Measurements from ENCODE around the gene VEZF1. TPM values are rescaled to one million over a fixed set of nuclear protein-coding genes. Genes with fewer than 3 reads are reported as not detected.

Gene VEZF1
- total RNA-seq, 1 donor from 2014 or later: 50.9 TPM

DNA sequence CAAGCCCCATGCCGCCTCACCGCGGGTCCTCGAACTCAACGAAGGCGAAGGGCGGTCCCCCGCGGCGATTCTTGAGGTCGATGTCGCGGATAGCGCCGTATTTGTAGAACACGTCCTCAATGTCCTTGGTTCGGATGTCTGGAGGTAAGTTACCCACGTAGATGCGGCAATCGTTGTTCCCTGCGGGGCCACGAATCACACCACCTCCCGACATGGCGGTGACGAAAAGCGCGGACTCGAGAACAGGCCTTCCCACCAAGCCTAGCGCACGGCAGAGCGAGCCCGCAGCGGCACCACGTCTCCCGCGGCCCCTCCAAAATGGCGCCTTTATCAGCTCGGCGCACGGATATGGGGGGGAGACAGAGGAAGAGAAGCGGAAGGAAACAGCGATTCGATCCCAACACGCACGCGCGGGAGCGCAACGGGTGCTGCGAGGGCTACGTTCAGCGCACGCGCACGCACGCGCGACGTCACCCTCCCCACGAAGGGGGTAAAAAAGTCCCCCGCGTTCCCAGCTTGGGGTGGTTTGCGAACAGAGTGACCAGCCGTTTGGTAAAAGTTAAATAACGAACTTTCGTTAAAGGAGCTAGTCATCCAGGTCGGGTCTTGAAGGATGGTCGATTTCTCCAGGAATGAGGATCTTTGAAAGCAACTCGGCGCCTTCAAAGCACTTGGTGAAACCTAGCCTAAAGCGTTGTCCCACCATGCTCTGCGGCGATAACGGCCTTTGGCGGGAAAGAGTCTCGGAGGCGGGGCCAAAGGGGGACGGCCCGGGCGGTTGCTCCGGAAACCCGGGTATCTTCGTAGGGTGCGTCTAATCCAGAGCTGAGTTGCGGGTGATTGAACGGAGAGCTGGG, 19.1 kb upstream of the VEZF1 start, which contains the start of gene SRSF1:
Gene SRSF1 (minus strand): TSS at position 323 of the 857 bp plus-strand sequence. CDS start 109 bp downstream, at position 214.
- Histone ChIP-seq H3K27me3 (ENCODE audit: insufficient read depth, low read length) (no peaks in the 10 kb centered on the region), H3K27ac (ENCODE audit: low read depth, low read length) (peak within 1 kb of the TSS; percentile 99), H3K4me1 (ENCODE audit: insufficient read depth, low read length) (peaks cover 27% of the 10 kb centered on the region), H3K4me2 (ENCODE audit: low read length) (peak within 1 kb of the TSS; percentile 93), H3K4me3 (ENCODE audit: insufficient read depth, low read depth, low read length) (peak within 1 kb of the TSS; percentile 100), H3K9me3 (ENCODE audit: insufficient read depth, low read depth, low read length) (no peaks in the 10 kb centered on the region), H3K36me3 (ENCODE audit: insufficient read depth, low read length) (peaks cover 31% of the 10 kb centered on the region), H2AFZ (ENCODE audit: low read depth, low read length) (peak within 1 kb of the TSS; percentile 93), H4K20me1 (ENCODE audit: insufficient read depth, low read length) (peaks cover 44% of the 10 kb centered on the region), H3K79me2 (ENCODE audit: insufficient read depth, low read length) (peaks cover 53% of the 10 kb centered on the region), H3K9ac (ENCODE audit: low read length) (peak within 1 kb of the TSS; percentile 100)
- Mint-ChIP-seq H3K27me3 (ENCODE audit: low read depth, unreplicated experiment) (no peaks in the 10 kb centered on the region), H3K36me3 (ENCODE audit: low read depth, unreplicated experiment) (peaks cover 19% of the 10 kb centered on the region), H3K9me3 (ENCODE audit: unreplicated experiment) (no peaks in the 10 kb centered on the region), H3K4me3 (ENCODE audit: unreplicated experiment) (peak within 1 kb of the TSS; percentile 100), H3K27ac (ENCODE audit: unreplicated experiment) (peak within 1 kb of the TSS; percentile 99), H3K4me1 (ENCODE audit: low read depth, unreplicated experiment) (peaks cover 25% of the 10 kb centered on the region)
- no peak for TF ChIP-seq EZH2 (IDR thresholded peaks at IDR 0.05; ENCODE audit: insufficient read depth, low read length)
- TF ChIP-seq, protein P1, sequence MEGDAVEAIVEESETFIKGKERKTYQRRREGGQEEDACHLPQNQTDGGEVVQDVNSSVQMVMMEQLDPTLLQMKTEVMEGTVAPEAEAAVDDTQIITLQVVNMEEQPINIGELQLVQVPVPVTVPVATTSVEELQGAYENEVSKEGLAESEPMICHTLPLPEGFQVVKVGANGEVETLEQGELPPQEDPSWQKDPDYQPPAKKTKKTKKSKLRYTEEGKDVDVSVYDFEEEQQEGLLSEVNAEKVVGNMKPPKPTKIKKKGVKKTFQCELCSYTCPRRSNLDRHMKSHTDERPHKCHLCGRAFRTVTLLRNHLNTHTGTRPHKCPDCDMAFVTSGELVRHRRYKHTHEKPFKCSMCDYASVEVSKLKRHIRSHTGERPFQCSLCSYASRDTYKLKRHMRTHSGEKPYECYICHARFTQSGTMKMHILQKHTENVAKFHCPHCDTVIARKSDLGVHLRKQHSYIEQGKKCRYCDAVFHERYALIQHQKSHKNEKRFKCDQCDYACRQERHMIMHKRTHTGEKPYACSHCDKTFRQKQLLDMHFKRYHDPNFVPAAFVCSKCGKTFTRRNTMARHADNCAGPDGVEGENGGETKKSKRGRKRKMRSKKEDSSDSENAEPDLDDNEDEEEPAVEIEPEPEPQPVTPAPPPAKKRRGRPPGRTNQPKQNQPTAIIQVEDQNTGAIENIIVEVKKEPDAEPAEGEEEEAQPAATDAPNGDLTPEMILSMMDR (IDR thresholded peaks at IDR 0.05; ENCODE audit: insufficient read depth, low read depth, low read length): no peak
- FAIRE-seq: no peak
- peak; percentile 96 for DNase-seq (ENCODE audit: low read depth)

DNA sequence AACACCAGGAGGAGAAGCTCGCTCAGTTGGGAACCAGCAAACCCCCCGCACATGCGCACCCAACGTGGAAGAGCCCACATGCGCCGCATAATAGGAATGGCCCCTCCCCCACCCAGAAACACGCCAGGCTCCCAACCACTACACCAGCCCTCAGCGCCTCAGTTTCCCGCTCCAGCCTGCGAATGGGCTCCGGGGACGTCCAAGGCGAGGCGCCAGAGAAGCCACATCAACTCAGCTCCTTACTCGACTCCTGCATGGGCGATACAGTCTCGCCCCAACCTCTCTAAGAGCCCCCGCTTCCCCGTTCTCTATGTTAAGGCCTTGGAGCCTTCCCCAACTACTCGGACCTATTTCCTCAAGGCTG, 18.5 kb upstream of the VEZF1 start:
- Histone ChIP-seq H3K9me3 (ENCODE audit: insufficient read depth, low read depth, low read length) (no peaks in the 10 kb centered on the region), H3K27me3 (ENCODE audit: insufficient read depth, low read length) (no peaks in the 10 kb centered on the region), H2AFZ (ENCODE audit: low read depth, low read length) (peak overlapping the region; percentile 93), H3K79me2 (ENCODE audit: insufficient read depth, low read length) (peaks cover 59% of the 10 kb centered on the region), H4K20me1 (ENCODE audit: insufficient read depth, low read length) (peaks cover 49% of the 10 kb centered on the region), H3K4me3 (ENCODE audit: insufficient read depth, low read depth, low read length) (peak overlapping the region; percentile 100), H3K36me3 (ENCODE audit: insufficient read depth, low read length) (peaks cover 34% of the 10 kb centered on the region), H3K4me1 (ENCODE audit: insufficient read depth, low read length) (peaks cover 27% of the 10 kb centered on the region), H3K4me2 (ENCODE audit: low read length) (peak overlapping the region; percentile 93), H3K27ac (ENCODE audit: low read depth, low read length) (peak overlapping the region; percentile 99), H3K9ac (ENCODE audit: low read length) (peak overlapping the region; percentile 100)
- Mint-ChIP-seq H3K9me3 (ENCODE audit: unreplicated experiment) (no peaks in the 10 kb centered on the region), H3K4me3 (ENCODE audit: unreplicated experiment) (peak overlapping the region; percentile 100), H3K27ac (ENCODE audit: unreplicated experiment) (peak overlapping the region; percentile 99), H3K27me3 (ENCODE audit: low read depth, unreplicated experiment) (no peaks in the 10 kb centered on the region), H3K4me1 (ENCODE audit: low read depth, unreplicated experiment) (peaks cover 29% of the 10 kb centered on the region), H3K36me3 (ENCODE audit: low read depth, unreplicated experiment) (peaks cover 19% of the 10 kb centered on the region)
- FAIRE-seq (no peak), DNase-seq (ENCODE audit: low read depth) (peak; percentile 57)
- TF ChIP-seq, protein P1 (IDR thresholded peaks at IDR 0.05; ENCODE audit: insufficient read depth, low read depth, low read length): no peak
- TF ChIP-seq EZH2 (IDR thresholded peaks at IDR 0.05; ENCODE audit: insufficient read depth, low read length): no peak
